HG03565 (cell line): Measurements from ENCODE around the gene COL4A2.
A peak's percentile ranks its signal among the peaks of the same experiment; 100 is the strongest.
"Not testable (repeated sequence)": the region's sequence is repeated elsewhere in the genome, so short reads cannot be mapped to it uniquely, and the experiment has no call there.

ENCODE experiments used
- ATAC-seq: cut with Tn5 transposase; IDR thresholded peaks from one replicate; pipeline ENCODE4 v1.9.1; 2021; ENCODE audit warnings: mild to moderate bottlenecking, moderate library complexity; ENCODE audit not compliant: unreplicated experiment

The COL4A2 gene

DNA sequence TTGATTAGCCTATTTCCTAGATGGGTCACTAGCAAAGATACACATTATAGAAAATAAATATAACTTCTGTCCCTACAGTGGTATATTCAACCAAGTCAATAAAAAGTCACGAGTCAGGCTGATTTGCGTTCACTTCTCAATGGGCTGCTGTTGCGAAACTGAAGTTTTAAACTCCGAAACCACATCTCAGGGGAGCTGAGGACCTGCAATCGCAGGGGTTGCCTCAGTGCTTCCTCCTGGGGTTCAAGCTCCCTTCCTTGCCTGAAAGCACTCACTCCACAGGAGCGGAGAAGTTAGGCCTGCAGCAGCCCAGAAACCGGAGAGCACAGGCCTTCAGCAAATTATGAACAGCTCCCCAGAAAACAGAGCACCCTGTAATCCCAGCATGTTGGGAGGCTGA lies 214.9 kb downstream of the COL4A2 start:
- ATAC-seq, result no peak

DNA sequence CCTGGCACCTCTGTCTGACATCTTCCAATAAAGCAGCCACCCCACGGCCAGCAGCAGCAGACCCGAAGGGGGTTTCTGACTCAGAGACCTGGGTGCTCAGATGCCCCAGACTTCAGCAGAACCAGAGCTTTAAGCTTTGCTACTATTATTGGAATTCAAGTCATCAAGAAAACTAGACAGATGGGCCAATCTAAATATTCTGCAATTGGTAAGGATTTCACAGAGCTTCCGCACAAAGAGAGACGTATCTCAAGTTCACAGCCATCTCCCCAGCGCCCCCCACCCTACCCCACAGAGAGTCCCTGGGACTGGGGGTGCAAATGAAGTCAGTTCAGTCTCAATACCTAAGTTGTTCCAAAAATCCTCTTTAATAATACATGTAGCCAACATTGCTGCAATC lies 215.6 kb downstream of the COL4A2 start:
- ATAC-seq, result no peak

DNA sequence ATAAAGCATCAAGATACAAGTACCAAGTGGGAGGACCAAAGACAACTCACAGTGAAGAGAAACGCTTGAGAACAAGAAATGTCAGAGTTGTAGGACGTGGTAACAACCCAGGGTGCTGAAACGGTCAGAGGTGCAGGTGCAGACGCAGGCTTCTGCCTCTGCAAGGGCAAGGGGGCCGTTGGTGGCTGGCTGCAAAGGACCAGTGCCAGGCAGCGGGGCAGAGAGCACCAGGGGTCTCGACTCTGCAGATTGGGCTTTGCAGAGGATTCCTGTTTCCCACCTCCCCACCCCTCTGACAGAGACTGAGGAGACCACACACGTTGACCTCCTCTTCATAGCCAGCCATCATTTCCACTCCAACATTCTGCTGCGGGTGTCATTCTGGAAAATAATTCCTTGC lies 216.1 kb downstream of the COL4A2 start:
- no peak for ATAC-seq

DNA sequence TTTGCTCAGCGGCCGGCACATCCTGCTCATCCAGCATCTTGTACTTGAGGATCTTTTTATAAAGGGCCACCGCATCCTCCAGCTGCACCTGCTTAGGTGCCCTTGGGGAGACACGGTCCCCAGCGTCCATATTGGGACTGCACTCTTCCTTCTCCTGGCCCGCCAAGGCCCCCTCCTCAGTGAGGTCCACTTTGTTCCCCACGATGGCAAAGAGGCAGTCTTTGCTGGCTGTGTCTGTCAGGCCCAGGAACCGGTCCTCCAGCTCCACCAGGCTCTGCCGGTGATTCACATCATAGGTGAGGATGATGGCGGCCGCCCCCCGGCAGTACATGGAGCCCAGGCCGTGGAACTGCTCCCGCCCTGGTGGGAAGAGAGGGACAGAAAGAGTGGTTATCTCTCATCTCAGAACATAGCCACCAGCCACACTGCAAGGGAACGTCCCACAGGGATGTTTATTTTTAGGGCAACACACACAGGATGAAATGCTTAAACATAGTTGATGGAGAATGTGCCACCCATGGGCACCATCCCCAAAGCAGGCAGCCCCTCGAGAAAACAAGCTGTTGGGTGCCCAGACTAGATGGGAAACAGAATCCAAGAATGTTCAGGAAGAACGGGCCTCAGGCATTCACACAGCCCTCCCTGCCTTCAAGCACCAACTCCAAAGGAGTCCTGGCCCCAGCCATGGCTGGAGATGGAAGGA lies 216.9 kb downstream of the COL4A2 start:
- ATAC-seq, result no peak

DNA sequence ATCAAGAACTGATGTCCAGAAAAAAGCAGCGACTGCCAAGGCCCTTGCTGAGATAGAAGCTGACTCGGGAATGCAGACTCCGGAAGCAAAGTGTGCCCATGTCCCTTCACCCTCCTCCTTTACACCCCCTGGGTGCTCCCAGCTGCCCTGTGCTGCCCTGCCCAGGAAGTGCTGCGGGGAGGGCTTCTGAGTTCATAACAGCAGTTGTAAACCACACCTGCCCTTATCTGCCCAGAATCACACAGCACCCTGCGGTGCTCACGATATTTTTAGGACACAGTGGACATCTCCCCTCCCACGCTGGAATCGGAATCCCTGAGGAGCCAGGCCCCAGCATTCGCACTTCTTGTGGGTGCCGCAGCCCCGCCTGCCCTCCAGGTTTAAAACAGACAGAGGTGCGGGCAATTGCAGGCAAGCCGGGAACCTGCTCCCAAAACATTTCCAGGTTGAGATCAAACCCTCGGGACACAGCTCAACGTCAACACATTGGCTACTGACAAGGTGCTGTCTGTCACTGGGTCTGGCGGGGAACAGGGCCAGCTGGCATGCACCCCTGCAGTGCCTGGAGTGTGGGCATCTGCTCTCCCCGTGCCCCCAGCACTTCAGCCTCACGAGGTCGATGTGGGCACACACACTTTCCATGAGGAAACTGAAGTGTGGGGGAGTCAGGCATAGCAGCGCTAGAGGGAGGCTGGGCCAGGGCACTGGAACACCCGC lies 217.6 kb downstream of the COL4A2 start:
- no peak for ATAC-seq

DNA sequence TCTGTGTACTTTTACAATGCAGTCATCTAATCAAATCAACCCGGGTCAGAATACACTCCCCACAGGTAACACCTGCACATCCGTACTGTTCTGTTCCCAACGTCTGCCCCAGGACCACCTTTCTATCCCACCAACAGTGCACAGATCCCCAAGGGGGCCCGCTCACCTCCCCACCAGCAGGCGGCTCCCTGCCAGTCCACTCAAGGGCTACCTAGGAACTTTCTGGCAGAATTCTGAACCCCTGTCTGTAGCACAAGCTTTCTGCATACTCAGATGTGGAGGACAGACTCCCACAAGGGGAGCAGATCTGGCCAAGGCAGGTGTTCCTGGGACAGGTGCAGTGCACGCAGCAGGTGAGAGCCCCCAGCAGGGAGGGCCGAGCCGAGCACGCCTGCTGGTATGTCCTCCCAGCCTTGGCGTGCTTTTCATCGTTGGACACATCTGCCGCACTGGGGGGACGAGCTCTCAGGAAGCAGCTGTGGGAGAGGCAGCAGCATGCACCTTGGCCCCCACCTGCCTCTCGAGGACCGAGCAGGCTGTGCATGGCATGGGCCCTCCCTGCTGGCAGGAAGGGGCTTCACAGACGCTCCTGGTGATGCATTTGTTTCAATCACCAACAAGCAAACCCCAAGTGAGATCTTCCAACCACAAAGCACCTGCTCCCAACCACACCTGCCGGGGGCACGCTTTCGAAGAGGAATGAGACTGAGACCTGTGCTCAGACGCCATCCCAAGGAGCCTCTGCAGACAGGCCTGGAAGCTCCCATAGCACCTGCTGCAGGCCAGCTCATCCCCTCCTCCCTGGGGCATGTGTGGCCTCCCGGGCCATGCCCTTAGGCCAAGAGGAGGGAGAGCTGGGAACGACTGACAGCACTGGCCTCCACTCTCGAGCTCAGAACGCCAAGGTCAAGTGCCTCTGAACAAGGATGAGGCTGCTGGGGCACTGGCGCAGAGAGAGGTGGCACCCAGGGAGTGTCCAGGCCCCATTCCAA lies 218.5 kb downstream of the COL4A2 start:
- ATAC-seq, result peak; percentile 80

DNA sequence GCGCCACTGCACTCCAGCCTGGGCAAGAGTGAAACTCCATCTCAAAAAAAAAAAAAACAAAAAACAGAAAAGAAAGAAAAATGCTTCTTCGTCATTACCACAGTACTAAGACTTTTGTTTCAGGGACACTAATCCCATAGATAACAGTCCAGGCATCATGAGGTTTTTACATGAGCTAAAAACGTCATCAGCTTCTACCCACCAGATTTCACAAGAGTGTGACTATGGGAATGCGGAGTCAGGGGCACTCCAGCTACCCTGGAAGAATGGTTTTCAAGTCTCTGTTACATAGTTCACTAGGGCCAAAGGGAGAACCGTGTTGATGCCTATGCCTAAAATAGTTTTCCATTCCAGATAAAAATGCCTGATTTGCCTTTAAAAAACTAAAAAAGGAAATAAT lies 221.3 kb downstream of the COL4A2 start:
- no peak for ATAC-seq

DNA sequence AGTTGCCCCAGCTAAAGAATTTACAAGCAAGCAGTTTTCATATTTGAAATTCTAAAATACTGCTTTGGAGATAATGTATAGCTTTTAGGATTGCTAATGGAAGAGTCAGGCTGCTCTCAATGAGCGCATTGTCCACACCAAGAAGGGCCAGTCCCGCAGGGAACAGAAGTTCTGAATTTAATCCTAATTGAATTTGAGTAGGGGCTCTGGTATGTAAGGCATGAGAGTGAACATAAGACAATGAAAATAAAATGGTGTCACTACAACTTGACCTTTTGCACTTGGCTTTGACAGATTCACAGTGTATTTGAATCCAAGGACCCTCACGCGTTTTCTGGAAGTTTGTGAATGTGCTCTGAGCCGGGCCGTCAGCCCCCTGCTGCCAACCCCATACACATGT lies 221.8 kb downstream of the COL4A2 start:
- ATAC-seq, result no peak

DNA sequence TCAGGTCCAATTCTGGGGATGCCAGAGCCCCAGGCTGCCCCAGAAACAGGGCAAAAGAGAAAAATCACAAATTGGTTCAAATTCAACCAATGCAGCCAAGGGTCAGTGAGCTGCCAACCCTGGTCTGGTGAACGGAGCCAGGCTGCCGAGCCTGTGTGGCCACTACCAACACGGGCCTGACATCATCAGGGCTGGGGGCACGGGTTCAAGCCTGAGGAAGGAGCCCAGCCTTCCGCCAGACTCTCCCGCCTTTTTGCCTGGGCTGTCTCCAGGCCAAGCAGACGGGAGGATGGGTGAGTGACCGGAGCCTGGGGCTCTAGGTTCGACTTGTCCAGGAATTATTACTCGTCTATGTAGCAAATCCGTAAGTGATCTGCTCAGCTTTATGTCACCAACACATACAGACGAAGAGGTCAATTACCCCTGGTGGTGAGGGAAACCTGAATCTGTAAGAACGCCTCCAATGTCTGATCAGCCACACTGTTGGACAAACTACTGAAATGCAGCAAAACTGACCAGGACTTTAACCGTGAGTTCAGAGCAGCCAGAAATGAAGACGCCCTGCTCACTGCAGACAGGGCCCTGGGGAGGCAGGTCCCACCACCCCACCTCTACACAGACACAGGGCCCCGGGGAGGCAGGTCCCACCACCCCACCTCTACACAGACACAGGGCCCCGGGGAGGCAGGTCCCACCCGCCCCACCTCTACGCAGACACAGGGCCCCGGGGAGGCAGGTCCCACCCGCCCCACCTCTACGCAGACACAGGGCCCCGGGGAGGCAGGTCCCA lies 222.6 kb downstream of the COL4A2 start:
- ATAC-seq, result no peak

DNA sequence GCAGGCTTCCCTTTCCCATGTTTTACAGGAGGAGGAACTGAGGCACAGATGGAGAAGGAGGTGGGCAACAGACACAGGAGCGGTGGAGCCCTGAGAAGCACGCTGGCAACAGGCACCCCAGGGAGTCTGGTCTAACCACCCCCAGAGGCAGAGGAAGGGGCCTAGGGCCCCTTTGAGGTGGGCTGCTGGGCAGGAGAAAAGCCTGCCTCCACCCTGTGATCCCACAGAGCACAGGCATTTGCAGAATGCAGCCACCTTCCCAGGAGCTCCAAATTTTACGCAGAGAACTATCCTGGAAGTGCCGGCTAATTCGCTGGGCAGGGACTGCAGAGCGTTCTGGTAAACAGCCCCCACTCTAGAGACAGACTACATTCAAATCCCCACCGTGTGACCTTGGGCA lies 224.0 kb downstream of the COL4A2 start:
- no peak for ATAC-seq

DNA sequence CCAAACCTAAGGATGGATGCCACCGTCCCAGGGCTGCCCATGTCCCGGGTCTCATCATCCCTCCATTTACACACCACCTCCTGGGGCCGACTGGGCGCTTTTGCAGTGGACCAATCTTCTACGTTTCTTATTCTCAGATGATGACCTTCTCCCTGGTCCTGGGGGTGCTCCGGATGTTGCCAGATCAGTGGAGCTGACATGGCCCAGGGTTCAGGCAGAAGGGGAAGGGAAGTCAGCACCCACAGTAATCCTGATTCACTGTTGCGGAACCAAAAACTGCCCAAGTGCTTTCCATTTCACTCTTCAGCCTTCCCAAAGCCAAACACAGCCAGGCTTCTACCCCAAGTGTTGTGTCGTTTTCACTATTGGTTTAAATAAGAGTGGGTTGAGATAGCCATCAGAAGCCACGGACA lies 224.6 kb downstream of the COL4A2 start:
- ATAC-seq, result no peak

DNA sequence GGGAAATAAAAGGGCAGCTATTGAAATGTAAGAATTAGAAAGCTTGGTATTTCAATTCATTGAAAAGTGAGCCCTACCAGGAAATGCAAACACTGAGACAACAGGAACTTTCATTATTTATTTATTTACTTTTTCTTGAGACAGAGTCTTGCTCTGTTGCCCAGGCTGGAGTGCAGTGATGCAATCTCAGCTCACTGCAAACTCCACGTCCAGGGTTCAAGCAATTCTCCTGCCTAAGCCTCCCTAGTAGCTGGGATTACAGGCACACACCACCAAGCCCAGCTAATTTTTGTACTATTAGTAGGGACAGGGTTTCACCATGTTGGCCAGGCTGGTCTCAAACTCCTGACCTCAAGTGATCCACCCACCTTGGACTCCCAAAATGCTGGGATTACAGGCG lies 225.2 kb downstream of the COL4A2 start:
- not testable (repeated sequence) for ATAC-seq

DNA sequence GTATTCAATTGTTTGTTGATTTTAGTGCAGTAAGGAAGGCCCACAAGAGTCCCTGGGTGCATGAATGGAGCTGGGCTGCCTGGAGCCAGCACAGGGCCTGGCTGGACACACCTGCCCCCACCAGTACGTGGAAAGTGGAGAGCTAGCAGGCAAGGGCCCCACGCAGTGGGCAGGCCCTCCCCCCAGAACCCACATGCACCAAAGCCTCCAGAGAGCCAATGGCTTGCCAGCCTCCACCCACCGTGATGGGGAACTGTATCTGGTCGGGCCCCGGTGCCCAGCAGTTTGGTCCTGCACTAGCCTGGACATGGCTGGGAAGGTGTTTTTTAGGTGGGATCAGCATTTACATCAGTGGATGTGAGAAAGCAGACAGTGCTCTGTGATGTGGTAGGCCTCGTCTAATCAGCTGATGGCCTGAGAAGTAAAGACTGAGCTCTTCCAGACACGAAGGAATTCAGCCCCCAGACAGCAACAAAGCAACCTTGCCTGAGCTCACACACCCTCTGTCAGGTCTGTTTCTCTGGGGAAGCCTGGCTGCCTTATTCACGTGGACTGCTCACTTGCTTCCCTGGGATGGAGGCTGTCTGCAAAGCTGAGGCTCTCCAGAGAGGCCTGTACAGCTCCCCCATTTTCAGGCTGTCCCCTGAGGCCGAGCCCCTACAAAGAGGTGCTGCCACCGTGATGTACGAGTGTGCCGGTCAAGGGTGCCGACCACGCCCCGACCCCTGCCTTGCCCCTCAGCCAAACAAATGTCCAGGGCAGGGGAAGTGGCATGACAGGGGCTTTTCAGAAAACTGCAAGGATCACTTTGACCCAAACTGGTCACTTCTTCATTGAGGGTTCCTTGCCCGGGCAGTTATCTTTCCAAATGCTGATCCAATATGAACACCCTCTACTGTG lies 226.9 kb downstream of the COL4A2 start:
- ATAC-seq, result no peak

DNA sequence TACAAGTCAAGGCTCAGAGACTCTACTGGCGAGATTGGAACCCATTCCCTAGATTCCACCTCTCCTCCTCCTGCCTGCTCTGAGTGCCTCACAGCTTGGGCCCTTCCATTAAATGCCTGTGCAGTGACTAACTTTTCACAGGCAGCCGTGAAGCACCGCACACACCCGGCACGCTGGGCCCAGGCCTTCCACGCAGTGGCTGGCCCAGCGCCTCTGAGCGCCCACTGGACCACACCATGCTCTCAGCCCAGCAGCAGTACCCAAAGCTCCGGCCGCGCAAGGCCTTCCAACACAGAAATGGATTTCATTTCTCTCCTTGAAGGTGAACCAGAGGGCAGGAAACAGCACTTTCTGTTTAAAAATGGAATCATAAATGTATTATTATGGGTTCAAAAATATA lies 228.4 kb downstream of the COL4A2 start:
- no peak for ATAC-seq

DNA sequence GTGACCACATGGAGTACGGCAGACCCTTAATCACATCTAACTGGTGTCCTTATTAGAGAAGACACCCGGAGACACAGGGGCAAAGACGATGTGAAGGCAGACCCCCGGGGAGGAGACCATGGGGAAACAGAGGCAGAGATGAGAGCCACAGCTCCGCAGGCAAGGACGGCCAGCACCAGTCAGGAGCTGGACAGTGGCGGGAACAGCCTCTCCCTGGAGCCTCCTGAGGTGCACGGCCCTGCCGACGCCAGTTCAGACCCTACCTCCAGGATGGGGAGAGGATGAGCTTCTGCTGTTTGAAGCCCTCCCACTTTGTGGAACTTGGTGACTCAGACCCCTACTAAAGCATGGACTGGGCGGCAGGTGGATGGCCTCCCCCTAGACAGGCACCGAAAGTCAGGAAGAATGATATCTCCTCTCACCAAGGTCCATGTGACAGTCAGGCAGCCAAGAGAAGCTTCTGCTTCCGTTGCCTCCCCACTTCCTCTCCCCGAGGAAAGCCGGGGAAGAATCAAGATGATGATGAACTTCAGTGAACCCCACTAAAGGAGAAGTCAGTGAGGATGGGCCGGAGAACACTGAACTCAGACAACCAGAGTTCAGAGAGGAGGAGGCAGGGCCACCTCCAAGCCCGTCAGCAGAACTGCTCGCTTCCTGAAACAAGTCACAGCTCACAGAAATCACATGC lies 229.1 kb downstream of the COL4A2 start:
- peak; percentile 44 for ATAC-seq

DNA sequence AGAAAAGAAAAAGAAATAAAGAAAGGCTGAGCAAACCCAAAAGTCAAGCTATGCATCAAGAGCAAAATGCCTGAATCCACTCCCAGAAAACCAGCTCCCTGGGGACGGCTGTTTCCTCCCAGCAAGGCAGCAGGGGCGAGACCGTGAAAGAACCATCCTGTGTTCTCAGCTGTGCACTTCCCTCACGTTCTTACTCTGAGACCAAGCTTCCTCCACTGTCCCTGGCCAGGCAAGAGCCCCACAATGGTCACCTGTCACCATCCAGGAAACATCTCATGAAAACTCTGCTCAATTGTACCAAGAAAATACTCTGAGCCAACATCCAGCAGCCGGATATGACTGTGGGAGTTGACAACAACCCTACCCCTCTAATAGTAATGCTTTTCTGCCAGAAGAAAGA lies 231.5 kb downstream of the COL4A2 start:
- no peak for ATAC-seq

DNA sequence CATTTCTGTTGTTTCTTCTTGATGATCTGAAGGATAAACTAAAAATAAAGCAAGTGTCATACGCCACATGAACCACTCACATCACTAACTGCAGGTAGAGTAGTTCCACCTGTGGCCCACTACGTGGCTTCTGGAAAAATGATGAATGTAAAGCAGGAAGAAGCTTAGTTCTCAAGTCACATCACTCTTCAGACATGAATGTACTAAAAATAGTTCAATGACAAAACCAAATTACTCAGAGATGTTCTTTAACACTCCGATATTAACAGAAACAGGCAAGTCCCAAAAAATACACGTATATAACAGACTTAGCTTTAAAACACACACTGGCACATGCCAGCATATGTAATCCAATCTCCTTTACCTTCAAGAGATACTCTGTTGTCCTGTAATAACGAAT lies 232.8 kb downstream of the COL4A2 start:
- ATAC-seq, result no peak

DNA sequence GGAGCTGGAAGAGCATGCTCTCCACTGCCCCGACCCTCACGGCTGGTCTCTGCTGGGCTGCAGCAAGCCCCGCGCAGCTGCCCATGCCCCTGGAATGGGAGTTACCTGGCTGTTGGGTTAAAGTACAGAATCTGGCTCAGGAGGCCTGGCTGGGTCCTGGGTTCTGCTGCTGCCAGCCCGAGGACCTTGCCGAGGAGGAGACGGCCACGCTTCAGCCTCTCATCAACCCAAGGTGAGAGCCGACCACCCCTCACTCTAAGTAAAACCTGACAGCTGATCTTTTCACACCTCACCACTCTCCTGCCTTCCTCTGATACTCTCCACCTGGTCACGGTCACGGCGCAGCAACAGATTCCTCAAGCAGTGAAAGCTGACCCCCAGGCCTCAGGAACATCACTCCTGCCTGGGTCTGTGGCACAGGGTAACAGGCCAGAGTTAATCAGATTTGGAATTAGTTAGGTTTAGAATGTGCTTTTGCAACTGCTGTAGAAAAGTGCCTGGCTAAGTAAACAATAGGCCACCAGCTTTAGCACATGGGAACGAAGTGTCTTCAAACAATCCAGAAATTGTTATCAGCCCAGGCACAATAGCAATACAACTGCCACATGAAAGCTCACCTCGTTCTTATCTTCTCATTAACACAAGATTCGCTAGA lies 233.9 kb downstream of the COL4A2 start:
- ATAC-seq, result no peak

DNA sequence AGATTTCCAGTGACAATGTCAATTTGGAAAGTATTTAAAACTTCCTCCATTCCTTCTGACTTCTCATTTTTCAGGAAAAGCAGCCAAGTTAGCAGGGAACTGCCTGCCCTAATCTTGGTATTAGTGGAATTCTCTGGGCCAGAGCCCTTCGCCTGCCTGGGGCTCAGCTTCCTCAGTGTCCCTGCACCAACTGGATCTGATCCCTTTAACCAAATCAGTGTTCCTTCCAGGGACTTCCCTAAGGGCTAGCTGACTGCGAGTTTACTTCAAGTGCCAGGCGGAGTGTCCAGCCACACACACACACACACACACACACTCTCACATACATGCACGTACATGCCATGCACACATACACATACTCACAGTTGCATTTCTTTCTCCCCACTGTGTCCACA lies 234.4 kb downstream of the COL4A2 start:
- no peak for ATAC-seq
